ENCODE measurements around the gene SHANK1.

The SHANK1 gene

GRCh38 chr19:50728084-50728737 lies 8.6 kb upstream of the SHANK1 start:
- DNase-seq = peak; percentile 66

GRCh38 chr19:50725911-50726230 lies 6.3 kb upstream of the SHANK1 start:
- DNase-seq = no peak

GRCh38 chr19:50725218-50725910 lies 5.8 kb upstream of the SHANK1 start:
- no peak for DNase-seq

- peak; percentile 99 for DNase-seq
Measured at GRCh38 chr19:50724522-50725217, 5.1 kb upstream of the SHANK1 start.

GRCh38 chr19:50723735-50724521 lies 4.3 kb upstream of the SHANK1 start:
- DNase-seq = peak; percentile 30

GRCh38 chr19:50723069-50723468 lies 3.5 kb upstream of the SHANK1 start, which contains the start of gene CLEC11A:
CLEC11A (plus strand) TSS chr19:50723364; CDS start chr19:50723526, 162 bp downstream.
- peak; percentile 92 for DNase-seq

GRCh38 chr19:50722201-50723013 lies 2.8 kb upstream of the SHANK1 start:
- peak; percentile 39 for DNase-seq

GRCh38 chr19:50721441-50722137 lies 2.0 kb upstream of the SHANK1 start:
- DNase-seq = no peak

- DNase-seq = peak; percentile 69
Measured at GRCh38 chr19:50720921-50721381, 1.3 kb upstream of the SHANK1 start.

- DNase-seq = no peak
Measured at GRCh38 chr19:50720181-50720920, 749 bp upstream of the SHANK1 start.

- no peak for DNase-seq
Measured at GRCh38 chr19:50719119-50719435, 525 bp downstream of the SHANK1 start.

GRCh38 chr19:50718255-50719118 lies 1.1 kb downstream of the SHANK1 start:
- DNase-seq = no peak

- DNase-seq = no peak
Measured at GRCh38 chr19:50717891-50718254, 1.7 kb downstream of the SHANK1 start.

- DNase-seq = no peak
Measured at GRCh38 chr19:50717026-50717723, 2.4 kb downstream of the SHANK1 start.

- no peak for DNase-seq
Measured at GRCh38 chr19:50716178-50717025, 3.2 kb downstream of the SHANK1 start.

GRCh38 chr19:50713556-50714236 lies 5.9 kb downstream of the SHANK1 start:
- no peak for DNase-seq

- DNase-seq = no peak
Measured at GRCh38 chr19:50712833-50713232, 6.8 kb downstream of the SHANK1 start.

GRCh38 chr19:50711805-50712204 lies 7.8 kb downstream of the SHANK1 start:
- no peak for DNase-seq
